ENCODE results near the gene LGALS7. TPM values are rescaled to one million over a fixed set of nuclear protein-coding genes. Genes with fewer than 3 reads are reported as not detected.

The LGALS7 gene
- polyA plus RNA-seq, 3 donors, result not detected

DNA sequence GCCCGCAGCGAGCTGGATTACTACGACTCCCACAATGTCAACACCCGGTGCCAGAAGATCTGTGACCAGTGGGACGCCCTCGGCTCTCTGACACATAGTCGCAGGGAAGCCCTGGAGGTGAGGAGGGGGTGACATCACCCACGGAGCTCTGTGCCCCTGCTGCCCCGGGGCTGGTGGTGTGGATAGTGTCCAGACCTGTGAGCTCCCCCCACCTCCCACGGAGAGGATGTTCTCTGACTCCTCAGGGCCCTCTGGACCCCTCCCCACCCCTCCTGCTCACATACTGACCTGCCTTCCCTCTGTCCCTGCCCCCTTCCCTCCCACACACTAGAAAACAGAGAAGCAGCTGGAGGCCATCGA is 49.7 kb downstream of the LGALS7 start:
- Histone ChIP-seq H3K9ac (ENCODE audit: insufficient read depth, low read length, poor library complexity, severe bottlenecking) (no peak overlapping the region), H3K4me3 (replicated peaks in 1 of 3; ENCODE audit: low read depth in 2 of 3, low read length in 3 of 3) (no peak overlapping the region), H3K9me3 (replicated peaks in 1 of 2; ENCODE audit: control insufficient read depth in 1 of 2, insufficient read depth in 1 of 2, low read length in 2 of 2) (no peaks in the 10 kb centered on the region), H3K27me3 (ENCODE audit: control insufficient read depth in 2 of 2, insufficient read depth in 2 of 2, low read length in 2 of 2) (no peaks in the 10 kb centered on the region), H3K4me1 (ENCODE audit: control insufficient read depth in 1 of 2, insufficient read depth in 2 of 2, low read length in 2 of 2) (no peaks in the 10 kb centered on the region), H4K20me1 (ENCODE audit: insufficient read depth, low read length) (peaks cover 13% of the 10 kb centered on the region), H3K4me2 (replicated peaks; ENCODE audit: extremely low read depth, low read length, poor library complexity, severe bottlenecking) (no peak overlapping the region), H2AFZ (ENCODE audit: insufficient read depth, low read depth, low read length, poor library complexity, severe bottlenecking) (no peak overlapping the region), H3K36me3 (replicated peaks in 1 of 2; ENCODE audit: control insufficient read depth in 1 of 2, insufficient read depth in 2 of 2, low read length in 2 of 2) (peaks cover 97 to 100% of the 10 kb centered on the region in 2 donors), H3K27ac (ENCODE audit: low read depth in 1 of 2, low read length in 2 of 2) (no peak overlapping the region), H3K79me2 (ENCODE audit: insufficient read depth, low read length) (no peaks in the 10 kb centered on the region)
- no peak for DNase-seq
- TF ChIP-seq, protein P1, sequence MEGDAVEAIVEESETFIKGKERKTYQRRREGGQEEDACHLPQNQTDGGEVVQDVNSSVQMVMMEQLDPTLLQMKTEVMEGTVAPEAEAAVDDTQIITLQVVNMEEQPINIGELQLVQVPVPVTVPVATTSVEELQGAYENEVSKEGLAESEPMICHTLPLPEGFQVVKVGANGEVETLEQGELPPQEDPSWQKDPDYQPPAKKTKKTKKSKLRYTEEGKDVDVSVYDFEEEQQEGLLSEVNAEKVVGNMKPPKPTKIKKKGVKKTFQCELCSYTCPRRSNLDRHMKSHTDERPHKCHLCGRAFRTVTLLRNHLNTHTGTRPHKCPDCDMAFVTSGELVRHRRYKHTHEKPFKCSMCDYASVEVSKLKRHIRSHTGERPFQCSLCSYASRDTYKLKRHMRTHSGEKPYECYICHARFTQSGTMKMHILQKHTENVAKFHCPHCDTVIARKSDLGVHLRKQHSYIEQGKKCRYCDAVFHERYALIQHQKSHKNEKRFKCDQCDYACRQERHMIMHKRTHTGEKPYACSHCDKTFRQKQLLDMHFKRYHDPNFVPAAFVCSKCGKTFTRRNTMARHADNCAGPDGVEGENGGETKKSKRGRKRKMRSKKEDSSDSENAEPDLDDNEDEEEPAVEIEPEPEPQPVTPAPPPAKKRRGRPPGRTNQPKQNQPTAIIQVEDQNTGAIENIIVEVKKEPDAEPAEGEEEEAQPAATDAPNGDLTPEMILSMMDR (IDR thresholded peaks at IDR 0.05), result no peak
- peak overlapping the region in 1 of 7 donors; percentile 54 for H3K27ac Mint-ChIP-seq
- H3K4me3 Mint-ChIP-seq, result no peak overlapping the region
- 100% methylated on average over 6 of the region's 11 CpGs for WGBS (ENCODE audit: insufficient coverage)
- H3K9me3 Mint-ChIP-seq, result peaks cover 0 to 1% (median 0%) of the 10 kb centered on the region in 7 donors
- H3K27me3 Mint-ChIP-seq (ENCODE audit: low read depth in 3 of 3), result peaks cover 0 to 1% (median 0%) of the 10 kb centered on the region in 3 donors
- no peaks in the 10 kb centered on the region for H3K4me1 Mint-ChIP-seq
- intact Hi-C loops (cut with micrococcal nuclease), result no loop called here
- peaks cover 89 to 98% of the 10 kb centered on the region in 2 donors for H3K36me3 Mint-ChIP-seq

DNA sequence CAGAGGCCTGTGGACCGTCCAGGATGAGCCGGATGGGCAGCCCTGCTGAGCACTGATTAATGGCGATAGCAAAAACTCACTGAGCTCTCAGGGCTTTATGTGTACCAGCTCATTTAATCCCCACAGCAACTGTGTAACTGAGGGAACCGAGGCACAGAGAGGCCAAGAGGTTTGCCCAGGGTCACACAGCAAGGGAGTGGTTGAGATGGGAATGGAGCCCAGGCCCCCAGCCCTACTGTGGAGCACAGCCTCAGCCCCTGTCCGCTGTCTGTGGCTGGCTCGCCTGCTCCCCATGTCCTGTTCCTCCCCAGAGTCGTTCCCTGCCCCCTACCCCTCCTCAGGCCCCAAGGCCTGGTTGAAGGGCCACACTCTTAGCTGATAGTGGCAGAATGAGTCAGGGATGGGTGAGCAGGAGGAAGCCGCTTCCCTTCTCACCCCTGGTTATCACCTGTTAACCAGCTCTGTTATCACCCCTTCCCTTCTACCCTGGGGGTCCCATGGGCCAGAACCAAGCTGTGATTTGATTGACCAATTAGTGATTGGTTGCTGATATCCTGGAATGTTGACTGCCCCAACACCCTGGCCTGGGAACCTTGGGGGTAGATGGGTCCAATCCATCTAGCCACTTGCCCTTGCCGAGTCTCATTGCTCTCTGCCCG is 50.2 kb downstream of the LGALS7 start:
- Mint-ChIP-seq H3K9me3 (peaks cover 0 to 1% (median 0%) of the 10 kb centered on the region in 7 donors), H3K36me3 (peaks cover 90 to 98% of the 10 kb centered on the region in 2 donors), H3K4me1 (no peaks in the 10 kb centered on the region), H3K4me3 (no peak overlapping the region), H3K27me3 (ENCODE audit: low read depth in 3 of 3) (peaks cover 0 to 1% (median 0%) of the 10 kb centered on the region in 3 donors), H3K27ac (peak overlapping the region in 2 of 7 donors; percentile 54 to 68)
- H3K27ac ChIP-seq (ENCODE audit: low read depth in 1 of 2, low read length in 2 of 2), result peak overlapping the region in 1 of 2 donors; percentile 22
- peaks cover 16% of the 10 kb centered on the region for H4K20me1 ChIP-seq (ENCODE audit: insufficient read depth, low read length)
- H3K4me1 ChIP-seq (ENCODE audit: control insufficient read depth in 1 of 2, insufficient read depth in 2 of 2, low read length in 2 of 2), result no peaks in the 10 kb centered on the region
- no peak overlapping the region for H2AFZ ChIP-seq (ENCODE audit: insufficient read depth, low read depth, low read length, poor library complexity, severe bottlenecking)
- intact Hi-C loops (cut with micrococcal nuclease), result no loop called here
- H3K9ac ChIP-seq (ENCODE audit: insufficient read depth, low read length, poor library complexity, severe bottlenecking), result no peak overlapping the region
- no peaks in the 10 kb centered on the region for H3K9me3 ChIP-seq (replicated peaks in 1 of 2; ENCODE audit: control insufficient read depth in 1 of 2, insufficient read depth in 1 of 2, low read length in 2 of 2)
- TF ChIP-seq, protein P1 (IDR thresholded peaks at IDR 0.05), result no peak
- H3K4me2 ChIP-seq (replicated peaks; ENCODE audit: extremely low read depth, low read length, poor library complexity, severe bottlenecking), result no peak overlapping the region
- DNase-seq, result no peak
- peaks cover 98 to 100% of the 10 kb centered on the region in 2 donors for H3K36me3 ChIP-seq (replicated peaks in 1 of 2; ENCODE audit: control insufficient read depth in 1 of 2, insufficient read depth in 2 of 2, low read length in 2 of 2)
- no peak overlapping the region for H3K4me3 ChIP-seq (replicated peaks in 1 of 3; ENCODE audit: low read depth in 2 of 3, low read length in 3 of 3)
- H3K27me3 ChIP-seq (ENCODE audit: control insufficient read depth in 2 of 2, insufficient read depth in 2 of 2, low read length in 2 of 2), result no peaks in the 10 kb centered on the region
- H3K79me2 ChIP-seq (ENCODE audit: insufficient read depth, low read length), result no peaks in the 10 kb centered on the region
- 97% methylated on average over 5 of the region's 10 CpGs for WGBS (ENCODE audit: insufficient coverage)
